Psoas muscle (tissue), 8 donors: ENCODE results near the gene POC1A. TPM values are rescaled to one million over a fixed set of nuclear protein-coding genes. Genes with fewer than 3 reads are reported as not detected.

Source experiments
- ATAC-seq, 4 donors: fragments of 200-7000 bp; cut with Tn5 transposase; one replicate each; pipeline ENCODE4 v1.9.1; 2020; ENCODE audit warnings: moderate library complexity in 3 of 4, mild to moderate bottlenecking in 2 of 4
- DNase-seq, 2 donors: peaks; one replicate each; pipeline ENCODE4 v3.0.0-alpha.2; 2020
- H3K27ac ChIP-seq: fragments of 200-600 bp; one replicate; pipeline ENCODE4 v1.8.0; 2022
- H3K27me3 ChIP-seq, 3 donors: fragments of 200-600 bp in 1 of 3; one replicate each; pipeline versions ENCODE4 v1.6.1 to v1.8.0; 2013 to 2022; ENCODE audit warnings: low read length in 2 of 3, mild to moderate bottlenecking in 2 of 3, moderate library complexity in 1 of 3; ENCODE audit not compliant: insufficient read depth in 3 of 3
- H3K36me3 ChIP-seq, 2 donors: fragments of 200-600 bp in 1 of 2; one replicate each; pipeline versions ENCODE4 v1.6.1 to v1.8.0; 2013 to 2022; ENCODE audit warnings: low read depth in 1 of 2, mild to moderate bottlenecking in 1 of 2, moderate library complexity in 1 of 2; ENCODE audit not compliant: insufficient read depth in 1 of 2
- H3K4me1 ChIP-seq: fragments of 200-600 bp; one replicate; pipeline ENCODE4 v1.8.0; 2022
- H3K4me3 ChIP-seq: fragments of 200-600 bp; one replicate; pipeline ENCODE4 v1.8.0; 2022; ENCODE audit warnings: mild to moderate bottlenecking
- H3K9me3 ChIP-seq: fragments of 200-600 bp; one replicate; pipeline ENCODE4 v1.8.0; 2022
- WGBS, 3 donors: extraction: QIAGEN DNeasy Blood & Tissue Kit; methylation state at CpG; one replicate each; pipeline versions ENCODE4 v1.1.6 to v1.1.7; 2013; 5-methylcytosine and 5-hydroxymethylcytosine counted together
- intact Hi-C, 2 donors: fragments of 100-400 bp; cut with DNase I; formaldehyde crosslinking; loops; one replicate each; pipeline versions ENCODE4 v1.11.0 to v1.14.2; 2022
- polyA plus RNA-seq, 3 donors: library from polyadenylated mRNA; stranded (reverse); fragments of 200-250 nt; gene quantifications; one replicate each; pipeline ENCODE4 v1.2.3, GENCODE V29; 2013
- total RNA-seq, 4 donors: library from RNA; stranded (reverse); fragmentation: NEBNext Ultra II Directional in 2 of 4; extraction: Animal tissue kit (Norgen Biotek cat#: 25700) in 2 of 4; gene quantifications; one replicate each; pipeline versions ENCODE4 v1.2.1 to v1.2.4, GENCODE V29; 2021 to 2023
- TF ChIP-seq, protein P1 (sequence below): fragments of 200-600 bp; IDR thresholded peaks from one replicate; pipeline ENCODE4 v1.8.0; 2022; ENCODE audit warnings: antibody characterized with exemption
- donor health status: healthy with polysubstance abuse.
- donor health status: DM: no; HTN: no; CAD: no; lungs with moderate emphysema.
- donor health status: Bipolar disorder and iron deficiency.
- donor health status: healthy.
- donor health status: DM: yes; HTN: yes; CAD: no.
- donor health status: DM: no; HTN: no; CAD: no.
- donor health status: DM: no; HTN: no; CAD: no.
- donor health status: DM: yes; HTN: yes; CAD: no.

Gene POC1A
- total and polyA plus RNA-seq, 7 donors = 0.87 to 3.2 (median 1.7) TPM

DNA sequence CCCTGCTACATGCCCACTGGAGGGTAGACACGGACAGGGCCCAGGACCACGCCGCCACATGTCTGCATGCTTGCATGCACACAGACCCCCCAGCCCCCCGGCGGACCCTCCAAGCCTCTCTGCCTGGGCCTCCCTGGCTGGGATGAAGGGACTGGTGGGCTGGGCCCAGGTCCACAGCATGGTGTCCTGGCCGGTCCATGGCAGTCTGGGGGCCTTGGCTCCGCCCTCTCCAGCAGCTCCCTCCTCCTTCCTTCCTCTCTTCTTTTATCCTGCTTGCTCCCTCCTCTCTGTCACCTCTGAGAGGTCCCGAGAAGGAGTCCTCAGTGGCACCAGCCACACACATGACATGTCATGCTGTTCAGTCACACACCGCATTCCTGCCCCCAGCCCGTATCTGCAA is 122.3 kb downstream of the POC1A start:
- Histone ChIP-seq H3K4me3 (no peak overlapping the region), H3K9me3 (no peaks in the 10 kb centered on the region), H3K27me3 (no peaks in the 10 kb centered on the region), H3K4me1 (peaks cover 35% of the 10 kb centered on the region), H3K36me3 (no peaks in the 10 kb centered on the region), H3K27ac (no peak overlapping the region)
- WGBS, 3 donors = 88 to 89% (median 88%) methylated on average over 10 of the region's 10 CpGs
- DNase-seq = no peak
- intact Hi-C loops = no loop called here
- TF ChIP-seq, protein P1, sequence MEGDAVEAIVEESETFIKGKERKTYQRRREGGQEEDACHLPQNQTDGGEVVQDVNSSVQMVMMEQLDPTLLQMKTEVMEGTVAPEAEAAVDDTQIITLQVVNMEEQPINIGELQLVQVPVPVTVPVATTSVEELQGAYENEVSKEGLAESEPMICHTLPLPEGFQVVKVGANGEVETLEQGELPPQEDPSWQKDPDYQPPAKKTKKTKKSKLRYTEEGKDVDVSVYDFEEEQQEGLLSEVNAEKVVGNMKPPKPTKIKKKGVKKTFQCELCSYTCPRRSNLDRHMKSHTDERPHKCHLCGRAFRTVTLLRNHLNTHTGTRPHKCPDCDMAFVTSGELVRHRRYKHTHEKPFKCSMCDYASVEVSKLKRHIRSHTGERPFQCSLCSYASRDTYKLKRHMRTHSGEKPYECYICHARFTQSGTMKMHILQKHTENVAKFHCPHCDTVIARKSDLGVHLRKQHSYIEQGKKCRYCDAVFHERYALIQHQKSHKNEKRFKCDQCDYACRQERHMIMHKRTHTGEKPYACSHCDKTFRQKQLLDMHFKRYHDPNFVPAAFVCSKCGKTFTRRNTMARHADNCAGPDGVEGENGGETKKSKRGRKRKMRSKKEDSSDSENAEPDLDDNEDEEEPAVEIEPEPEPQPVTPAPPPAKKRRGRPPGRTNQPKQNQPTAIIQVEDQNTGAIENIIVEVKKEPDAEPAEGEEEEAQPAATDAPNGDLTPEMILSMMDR = no peak
- no peak for ATAC-seq

DNA sequence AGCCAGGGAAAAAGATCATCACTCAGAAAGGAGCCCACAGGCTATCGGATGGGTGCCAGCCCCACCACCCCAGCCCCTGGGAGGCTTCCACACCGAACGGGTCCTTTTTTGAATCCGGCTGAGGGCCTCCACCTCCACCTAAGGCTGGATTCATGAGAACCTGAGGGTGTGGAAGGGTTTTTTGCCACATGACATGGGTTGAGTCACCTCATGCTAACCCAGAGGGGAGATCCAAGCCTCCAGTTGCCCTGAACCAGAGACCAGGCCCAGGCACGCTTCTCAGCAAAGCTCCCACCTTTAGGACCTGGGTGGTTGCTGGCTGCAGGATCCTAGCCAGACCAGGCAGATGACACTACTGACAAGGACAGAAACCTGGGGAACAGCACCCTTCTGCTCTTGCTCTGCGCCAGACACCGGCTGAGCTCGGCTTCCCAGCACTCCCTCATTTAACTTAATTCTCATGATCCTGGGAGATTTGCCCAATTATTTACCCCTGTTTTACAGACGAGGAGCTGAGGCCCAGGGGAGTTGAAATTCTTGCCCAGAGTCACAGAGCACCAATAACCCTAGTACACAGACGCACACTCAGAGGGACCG is 123.4 kb downstream of the POC1A start:
- TF ChIP-seq, protein P1 = no peak
- no peak overlapping the region for H3K4me3 ChIP-seq
- intact Hi-C loops = no loop called here
- H3K27me3 ChIP-seq = no peaks in the 10 kb centered on the region
- H3K4me1 ChIP-seq = peaks cover 43% of the 10 kb centered on the region
- 61 to 75% (median 66%) methylated on average over 11 of the region's 11 CpGs for WGBS, 3 donors
- H3K36me3 ChIP-seq = no peaks in the 10 kb centered on the region
- no peaks in the 10 kb centered on the region for H3K9me3 ChIP-seq
- ATAC-seq = peak in 1 of 4 donors; percentile 12
- no peak for DNase-seq
- H3K27ac ChIP-seq = peak overlapping the region; percentile 46

DNA sequence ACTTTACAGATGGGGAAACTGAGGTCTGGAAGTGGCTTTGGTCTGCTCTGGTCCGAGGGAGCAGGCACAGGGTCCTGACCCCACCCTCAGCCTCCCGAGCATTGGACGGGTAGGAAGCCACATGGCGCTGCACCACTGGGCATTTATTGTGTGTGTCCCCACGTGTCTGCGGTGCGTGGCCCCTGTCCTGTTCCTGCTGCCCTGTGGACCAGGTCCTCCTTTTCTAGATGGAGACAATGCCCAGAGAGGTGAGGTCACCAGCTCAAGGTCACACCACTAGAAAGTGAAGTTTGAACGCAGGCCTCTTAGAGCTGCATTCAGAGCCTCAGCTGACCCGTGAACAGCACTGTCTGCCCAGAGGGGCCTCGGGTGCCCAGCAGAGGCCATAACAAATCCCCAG is 124.7 kb downstream of the POC1A start:
- DNase-seq (no peak), ATAC-seq (no peak)
- intact Hi-C loops = no loop called here
- H3K27me3 ChIP-seq = no peaks in the 10 kb centered on the region
- H3K4me1 ChIP-seq = peaks cover 56% of the 10 kb centered on the region
- TF ChIP-seq, protein P1 = no peak
- 81 to 92% (median 90%) methylated on average over 10 of the region's 10 CpGs for WGBS, 3 donors
- peak overlapping the region; percentile 62 for H3K27ac ChIP-seq
- H3K36me3 ChIP-seq = no peaks in the 10 kb centered on the region
- H3K4me3 ChIP-seq = no peak overlapping the region
- H3K9me3 ChIP-seq = no peaks in the 10 kb centered on the region

DNA sequence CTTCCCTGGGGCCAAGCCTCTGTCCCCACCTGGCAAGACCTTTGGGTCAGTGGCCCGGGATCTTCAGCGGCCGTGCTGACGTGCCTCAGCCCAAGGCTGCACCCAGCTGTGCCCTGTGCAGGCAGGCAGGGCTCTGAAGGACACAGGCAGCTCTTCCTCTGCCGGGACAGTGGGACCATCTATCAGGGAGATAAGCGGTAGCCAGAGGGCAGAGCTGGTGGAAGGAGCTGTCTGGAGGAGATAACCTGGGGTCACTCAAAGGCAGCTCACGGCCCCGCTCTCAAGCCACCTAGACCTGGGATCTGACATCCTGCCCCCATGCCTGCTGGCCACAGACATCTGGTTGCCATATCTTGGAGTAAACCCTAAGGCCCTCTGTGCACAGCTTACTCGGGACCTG is 125.2 kb downstream of the POC1A start:
- Histone ChIP-seq H3K4me3 (no peak overlapping the region), H3K27ac (peak overlapping the region; percentile 62), H3K4me1 (peaks cover 60% of the 10 kb centered on the region), H3K27me3 (no peaks in the 10 kb centered on the region), H3K36me3 (no peaks in the 10 kb centered on the region), H3K9me3 (no peaks in the 10 kb centered on the region)
- DNase-seq (no peak), ATAC-seq (peak; percentile 8 to 53 (median 32))
- TF ChIP-seq, protein P1 = no peak
- intact Hi-C loops = no loop called here
- WGBS, 3 donors = 44 to 63% (median 53%) methylated on average over 9 of the region's 9 CpGs

DNA sequence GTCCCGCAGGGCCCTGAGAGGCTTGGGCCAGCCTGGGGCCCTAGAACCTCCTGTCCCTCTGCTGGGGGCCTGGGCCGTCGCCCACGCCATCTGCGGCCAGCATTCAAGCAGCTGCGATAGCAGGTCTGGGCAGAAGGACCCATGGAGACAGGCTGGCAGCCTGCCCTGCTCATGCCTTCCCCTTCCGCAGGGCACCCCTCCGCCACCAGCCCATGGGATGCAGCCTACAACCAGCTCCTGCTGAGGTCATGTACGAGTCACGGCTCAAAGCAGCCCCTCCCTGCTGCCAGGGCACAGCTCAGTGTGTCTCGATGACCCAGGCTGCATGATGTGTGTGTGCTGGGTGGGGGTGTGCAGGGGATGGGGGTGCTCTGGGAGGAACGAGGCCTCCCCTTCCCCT is 125.7 kb downstream of the POC1A start:
- no peaks in the 10 kb centered on the region for H3K36me3 ChIP-seq
- no peaks in the 10 kb centered on the region for H3K9me3 ChIP-seq
- peaks cover 64% of the 10 kb centered on the region for H3K4me1 ChIP-seq
- WGBS, 3 donors = 24 to 48% (median 35%) methylated on average over 12 of the region's 12 CpGs
- DNase-seq (peak; percentile 60 to 92), ATAC-seq (peak; percentile 40 to 71 (median 54))
- no peaks in the 10 kb centered on the region for H3K27me3 ChIP-seq
- no peak overlapping the region for H3K4me3 ChIP-seq
- H3K27ac ChIP-seq = peak overlapping the region; percentile 62
- intact Hi-C loops = no loop called here
- TF ChIP-seq, protein P1 = no peak
